A549 (cell line): Measurements from ENCODE around the gene CUX1. TPM values are rescaled to one million over a fixed set of nuclear protein-coding genes. Genes with fewer than 3 reads are reported as not detected.

Experiments used
- ATAC-seq, 2 experiments: fragments of 200-7000 bp in 1 of 2; fragments of >200 bp in 1 of 2; cut with Nextera tagmentation in 1 of 2; cut with Tn5 transposase in 1 of 2; 3 replicates each; pipeline versions ENCODE4 v1.8.0 to v1.9.1; 2018 to 2020; ENCODE audit warnings: mild to moderate bottlenecking in 1 of 2, moderate library complexity in 1 of 2
- CTCF ChIA-PET: fragments of 300-600 bp; sonication (Branson Sonifier 250); formaldehyde crosslinking; extraction: SDS; loops from one replicate; lab custom pipeline; 2021; ENCODE audit warnings: antibody characterized with exemption, inconsistent platforms; lab: Yijun Ruan, JAX
- POLR2A ChIA-PET: fragments of 350-600 bp; formaldehyde crosslinking; extraction: SDS; loops from one replicate; lab custom pipeline; 2021; ENCODE audit warnings: antibody characterized with exemption, inconsistent platforms; lab: Yijun Ruan, JAX
- DNase-seq, 2 experiments: peaks; one replicate each; pipeline versions ENCODE4 v3.0.0 to v3.0.0-alpha.2; 2011 to 2016; ENCODE audit warnings: low read depth in 1 of 2, low spot score in 1 of 2
- FAIRE-seq: peaks from 2 replicates; lab custom pipeline; 2011; peaks lifted over from hg19 to GRCh38; lab: Jason Lieb, UNC
- H3K27ac ChIP-seq, 2 experiments: fragments of >200 bp; sonication (Bioruptor Twin); formaldehyde crosslinking; 3 replicates each; pipeline ENCODE4 v1.5.1; 2016 to 2017
- H3K4me1 ChIP-seq: fragments of >200 bp; sonication (Bioruptor Twin); formaldehyde crosslinking; 3 replicates; pipeline ENCODE4 v1.6.1; 2016
- H3K4me2 ChIP-seq: fragments of >200 bp; sonication (Bioruptor Twin); formaldehyde crosslinking; 3 replicates; pipeline ENCODE4 v1.6.1; 2016
- H3K4me3 ChIP-seq: fragments of >200 bp; sonication (Bioruptor Twin); formaldehyde crosslinking; 3 replicates; pipeline ENCODE4 v1.5.1; 2016
- H3K9me3 ChIP-seq: fragments of >200 bp; sonication (Bioruptor Twin); formaldehyde crosslinking; 3 replicates; pipeline ENCODE4 v1.6.1; 2016
- BCL3 ChIP-seq: fragments of >200 bp; sonication (Bioruptor Twin); formaldehyde crosslinking; IDR thresholded peaks from 3 replicates; pipeline ENCODE4 v1.6.1; 2016
- BHLHE40 ChIP-seq: IDR thresholded peaks from 2 replicates; pipeline ENCODE4 v1.6.1; 2012; ENCODE audit warnings: low read depth, low read length, inconsistent platforms
- CBX8 ChIP-seq: fragments of 200-600 bp; sonication (generic); IDR thresholded peaks from 2 replicates; pipeline ENCODE4 v1.6.1; 2016
- CEBPB ChIP-seq, 2 experiments: fragments of >200 bp in 1 of 2; sonication (Bioruptor Twin) in 1 of 2; formaldehyde crosslinking in 1 of 2; IDR thresholded peaks; 2 replicates each; pipeline ENCODE4 v1.6.1; 2012 to 2016
- CHD2 ChIP-seq: fragments of 150-350 bp; IDR thresholded peaks from 2 replicates; pipeline ENCODE4 v1.6.1; 2014; ENCODE audit warnings: low read length; ENCODE audit not compliant: partially characterized antibody
- CHD4 ChIP-seq: fragments of 200-600 bp; sonication (generic); IDR thresholded peaks from 2 replicates; pipeline ENCODE4 v1.6.1; 2016; ENCODE audit warnings: antibody characterized with exemption, mild to moderate bottlenecking, borderline replicate concordance
- EHMT2 ChIP-seq: fragments of 200-600 bp; sonication (generic); IDR thresholded peaks from 2 replicates; pipeline ENCODE4 v1.6.1; 2016; ENCODE audit warnings: antibody characterized with exemption, low read depth, mild to moderate bottlenecking, moderate library complexity
- EP300 ChIP-seq, 2 experiments: fragments of >200 bp; sonication (Bioruptor Twin); formaldehyde crosslinking; IDR thresholded peaks; 2 replicates in 1 of 2; 3 replicates in 1 of 2; pipeline ENCODE4 v1.6.1; 2016 to 2017
- FOSB ChIP-seq: fragments of 250-450 bp; sonication (Bioruptor Pico); IDR thresholded peaks from 2 replicates; pipeline ENCODE4 v1.5.0; 2020; ENCODE audit warnings: mild to moderate bottlenecking, moderate library complexity
- FOSL2 ChIP-seq, 2 experiments: fragments of 450-650 bp in 1 of 2; fragments of >200 bp in 1 of 2; sonication (Bioruptor Twin) in 1 of 2; formaldehyde crosslinking; IDR thresholded peaks; 2 replicates each; pipeline versions ENCODE4 v1.5.0 to v1.6.1; 2016 to 2020; ENCODE audit warnings: mild to moderate bottlenecking in 1 of 2, moderate library complexity in 1 of 2
- FOXS1 ChIP-seq: fragments of 250-450 bp; sonication (Bioruptor Pico); IDR thresholded peaks from 2 replicates; pipeline ENCODE4 v1.5.0; 2020; ENCODE audit warnings: mild to moderate bottlenecking, moderate library complexity
- GATA3 ChIP-seq: IDR thresholded peaks from 2 replicates; pipeline ENCODE4 v1.6.1; 2012; ENCODE audit warnings: borderline replicate concordance
- HEYL ChIP-seq: fragments of 250-450 bp; sonication (Bioruptor Pico); IDR thresholded peaks from 2 replicates; pipeline ENCODE4 v1.8.0; 2021; ENCODE audit warnings: mild to moderate bottlenecking, moderate library complexity
- HOXB5 ChIP-seq: fragments of 250-450 bp; sonication (Bioruptor Pico); IDR thresholded peaks from 2 replicates; pipeline ENCODE4 v1.5.0; 2020; ENCODE audit warnings: mild to moderate bottlenecking, moderate library complexity
- KDM1A ChIP-seq: fragments of 200-600 bp; sonication (generic); IDR thresholded peaks from 2 replicates; pipeline ENCODE4 v1.6.1; 2016; ENCODE audit warnings: low read depth, mild to moderate bottlenecking
- KDM5A ChIP-seq: fragments of 200-600 bp; sonication (generic); IDR thresholded peaks from 2 replicates; pipeline ENCODE4 v1.6.1; 2016; ENCODE audit warnings: antibody characterized with exemption, mild to moderate bottlenecking
- NR3C1 ChIP-seq: fragments of >200 bp; sonication (Bioruptor Twin); formaldehyde crosslinking; IDR thresholded peaks from 3 replicates; pipeline ENCODE4 v1.6.1; 2017
- PHF8 ChIP-seq: fragments of 200-600 bp; sonication (generic); IDR thresholded peaks from 2 replicates; pipeline ENCODE4 v1.6.1; 2016; ENCODE audit warnings: low read depth, mild to moderate bottlenecking, antibody characterized with exemption, moderate library complexity, borderline replicate concordance
- POLR2AphosphoS2 ChIP-seq: conservative IDR thresholded peaks from 2 replicates; pipeline ENCODE4 v1.6.1; 2012; ENCODE audit warnings: low read length, improper control_type of control experiment, inconsistent platforms
- RCOR1 ChIP-seq: fragments of 150-350 bp; IDR thresholded peaks from 2 replicates; pipeline ENCODE4 v1.6.1; 2014; ENCODE audit warnings: antibody characterized with exemption, low read length, low read depth
- RFX5 ChIP-seq: fragments of 450-650 bp; IDR thresholded peaks from 2 replicates; pipeline ENCODE4 v1.7.1; 2014; ENCODE audit warnings: antibody characterized with exemption, mild to moderate bottlenecking, moderate library complexity
- ZFP36 ChIP-seq: fragments of 450-650 bp; IDR thresholded peaks from 2 replicates; pipeline ENCODE4 v1.6.1; 2014; ENCODE audit warnings: borderline replicate concordance; ENCODE audit not compliant: partially characterized antibody
- ZSCAN20 ChIP-seq: fragments of 250-450 bp; sonication (Bioruptor Pico); IDR thresholded peaks from 2 replicates; pipeline ENCODE4 v1.8.0; 2022; ENCODE audit warnings: mild to moderate bottlenecking, moderate library complexity
- WGBS: methylation state at CpG from one replicate; pipeline ENCODE4 v1.1.6; 2017; ENCODE audit errors: missing lambda C conversion rate; 5-methylcytosine and 5-hydroxymethylcytosine counted together
- polyA plus RNA-seq, 4 experiments: library from polyadenylated mRNA; depleted of rRNA in 3 of 4; stranded (reverse); fragments of >200 nt; fragmentation: RNase III in 1 of 4; extraction: RNeasy Plus Mini Kit Qiagen cat#74134 plus additional on column Dnase treatment in 1 of 4; gene quantifications; 2 replicates in 3 of 4; 3 replicates in 1 of 4; pipeline ENCODE4 v1.2.3, GENCODE V29; 2011 to 2017
- TF ChIP-seq, protein P1 (sequence below): fragments of >200 bp; sonication (Bioruptor Twin); formaldehyde crosslinking; IDR thresholded peaks from 3 replicates; pipeline ENCODE4 v1.5.1; 2016
- TF ChIP-seq, protein P2 (sequence below): fragments of >200 bp; sonication (Bioruptor Twin); formaldehyde crosslinking; IDR thresholded peaks from 2 replicates; pipeline ENCODE4 v1.6.1; 2016
- TF ChIP-seq, protein P3 (sequence below): fragments of 150-350 bp; IDR thresholded peaks from 2 replicates; pipeline ENCODE4 v1.6.1; 2014; ENCODE audit warnings: low read depth, mild to moderate bottlenecking, low read length
- TF ChIP-seq, protein P4 (sequence below): IDR thresholded peaks from 2 replicates; pipeline ENCODE4 v1.6.1; 2012

CUX1 gene
- polyA plus RNA-seq, 2 of the 4 experiments (the other 2 are of a cell fraction) = 32.7 to 33.4 TPM

DNA sequence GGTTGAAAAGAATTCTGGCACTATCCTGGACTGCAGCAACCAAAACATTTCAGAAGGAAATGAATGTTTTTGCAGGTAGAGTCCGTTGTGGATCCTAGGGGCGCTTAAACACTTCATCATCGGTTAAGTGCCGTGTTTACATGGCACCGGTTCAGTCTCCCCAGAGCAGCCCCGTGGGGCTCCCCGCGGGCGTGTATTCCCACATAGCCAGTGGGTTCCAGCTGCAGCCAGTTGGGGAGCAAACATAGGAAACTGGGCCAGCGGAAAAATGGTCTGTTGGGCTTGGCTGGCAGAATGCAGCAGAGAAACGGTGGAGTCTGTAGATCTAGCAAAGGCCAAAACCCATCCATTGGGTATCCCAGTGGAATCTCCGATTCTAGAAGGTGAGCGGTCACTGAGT is 356.2 kb downstream of the CUX1 start:
- DNase-seq = no peak
- WGBS = 95% methylated on average over 13 of the region's 13 CpGs
- no peak for ATAC-seq
- Histone ChIP-seq H3K27ac (no peak overlapping the region), H3K4me1 (peaks cover 7% of the 10 kb centered on the region; the same call in 2 of the 3 replicates), H3K4me2 (no peak overlapping the region), H3K9me3 (no peaks in the 10 kb centered on the region), H3K4me3 (no peak overlapping the region)
- ChIA-PET POLR2A (no interaction called here), CTCF (interaction anchor here (1.6 kb wide), 1 partner anchor 10 kb away, joined by 3 read pairs; no protein-coding TSS in a partner anchor)
- FAIRE-seq = no peak
- TF ChIP-seq, protein P1, sequence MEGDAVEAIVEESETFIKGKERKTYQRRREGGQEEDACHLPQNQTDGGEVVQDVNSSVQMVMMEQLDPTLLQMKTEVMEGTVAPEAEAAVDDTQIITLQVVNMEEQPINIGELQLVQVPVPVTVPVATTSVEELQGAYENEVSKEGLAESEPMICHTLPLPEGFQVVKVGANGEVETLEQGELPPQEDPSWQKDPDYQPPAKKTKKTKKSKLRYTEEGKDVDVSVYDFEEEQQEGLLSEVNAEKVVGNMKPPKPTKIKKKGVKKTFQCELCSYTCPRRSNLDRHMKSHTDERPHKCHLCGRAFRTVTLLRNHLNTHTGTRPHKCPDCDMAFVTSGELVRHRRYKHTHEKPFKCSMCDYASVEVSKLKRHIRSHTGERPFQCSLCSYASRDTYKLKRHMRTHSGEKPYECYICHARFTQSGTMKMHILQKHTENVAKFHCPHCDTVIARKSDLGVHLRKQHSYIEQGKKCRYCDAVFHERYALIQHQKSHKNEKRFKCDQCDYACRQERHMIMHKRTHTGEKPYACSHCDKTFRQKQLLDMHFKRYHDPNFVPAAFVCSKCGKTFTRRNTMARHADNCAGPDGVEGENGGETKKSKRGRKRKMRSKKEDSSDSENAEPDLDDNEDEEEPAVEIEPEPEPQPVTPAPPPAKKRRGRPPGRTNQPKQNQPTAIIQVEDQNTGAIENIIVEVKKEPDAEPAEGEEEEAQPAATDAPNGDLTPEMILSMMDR = no peak
- TF ChIP-seq, protein P2, sequence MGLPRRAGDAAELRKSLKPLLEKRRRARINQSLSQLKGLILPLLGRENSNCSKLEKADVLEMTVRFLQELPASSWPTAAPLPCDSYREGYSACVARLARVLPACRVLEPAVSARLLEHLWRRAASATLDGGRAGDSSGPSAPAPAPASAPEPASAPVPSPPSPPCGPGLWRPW = no peak
- TF ChIP-seq POLR2AphosphoS2 = no peak
- no peak for TF ChIP-seq CHD4
- TF ChIP-seq, protein P3, sequence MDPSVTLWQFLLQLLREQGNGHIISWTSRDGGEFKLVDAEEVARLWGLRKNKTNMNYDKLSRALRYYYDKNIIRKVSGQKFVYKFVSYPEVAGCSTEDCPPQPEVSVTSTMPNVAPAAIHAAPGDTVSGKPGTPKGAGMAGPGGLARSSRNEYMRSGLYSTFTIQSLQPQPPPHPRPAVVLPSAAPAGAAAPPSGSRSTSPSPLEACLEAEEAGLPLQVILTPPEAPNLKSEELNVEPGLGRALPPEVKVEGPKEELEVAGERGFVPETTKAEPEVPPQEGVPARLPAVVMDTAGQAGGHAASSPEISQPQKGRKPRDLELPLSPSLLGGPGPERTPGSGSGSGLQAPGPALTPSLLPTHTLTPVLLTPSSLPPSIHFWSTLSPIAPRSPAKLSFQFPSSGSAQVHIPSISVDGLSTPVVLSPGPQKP = no peak
- TF ChIP-seq ZSCAN20 (CRISPR knock-in tag) = no peak
- TF ChIP-seq CHD2 = no peak
- TF ChIP-seq EHMT2 = no peak
- no peak for TF ChIP-seq CEBPB (IDR thresholded peaks at IDR 0.05)
- TF ChIP-seq CBX8 = no peak
- TF ChIP-seq ZFP36 = no peak
- no peak for TF ChIP-seq HOXB5
- TF ChIP-seq KDM5A = no peak
- no peak for TF ChIP-seq GATA3
- TF ChIP-seq BHLHE40 = no peak

DNA sequence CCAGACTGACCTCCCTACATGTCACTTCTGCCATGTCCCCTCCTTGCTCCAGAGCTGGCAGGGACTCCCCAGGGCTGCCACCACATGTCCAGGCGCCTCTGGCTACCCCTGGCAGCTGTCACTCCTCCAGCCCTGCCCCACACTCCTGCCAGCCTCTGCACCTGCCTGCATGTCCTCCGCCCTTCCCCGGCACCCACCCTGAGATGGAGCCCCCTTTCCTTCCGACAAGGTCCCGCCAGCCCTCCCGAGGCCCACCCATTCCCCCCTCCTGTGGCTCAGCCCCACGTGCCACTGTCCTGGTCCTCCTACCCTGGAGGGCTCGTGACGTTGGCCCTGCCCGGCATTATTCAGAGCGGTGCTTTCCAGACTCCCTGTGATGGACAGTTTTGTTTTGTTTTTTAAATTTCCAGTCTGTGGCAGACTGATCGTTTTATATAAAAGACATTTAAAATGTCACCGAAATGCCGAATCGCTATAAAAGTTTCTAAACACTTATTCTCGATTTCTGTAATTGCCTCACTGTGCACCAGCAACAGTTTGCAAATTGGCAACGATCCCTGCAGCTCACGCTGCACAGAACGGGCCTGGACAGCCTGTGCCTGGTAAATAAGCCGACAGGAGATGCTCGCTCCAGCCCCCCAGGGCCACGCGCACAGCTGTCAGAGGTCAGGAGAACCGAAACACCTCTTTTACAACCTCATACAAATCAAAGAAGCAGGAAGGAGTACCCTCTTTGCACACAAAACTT is 358.2 kb downstream of the CUX1 start:
- Histone ChIP-seq H3K27ac (no peak overlapping the region; a peak in 1 of 6 replicates), H3K4me2 (no peak overlapping the region), H3K9me3 (no peaks in the 10 kb centered on the region)
- POLR2A ChIA-PET = no interaction called here
- TF ChIP-seq FOSL2 (IDR thresholded peaks at IDR 0.05) = no peak
- no peak for TF ChIP-seq FOSL2 (CRISPR knock-in tag; IDR thresholded peaks at IDR 0.05)
- TF ChIP-seq PHF8 = no peak
- TF ChIP-seq RFX5 = no peak
- TF ChIP-seq FOSB (CRISPR knock-in tag) = no peak
- TF ChIP-seq EP300 (IDR thresholded peaks at IDR 0.05) = no peak
- TF ChIP-seq, all 56 proteins: peak for 0
- ATAC-seq (no peak; a peak in 1 of 6 replicates), DNase-seq (no peak), FAIRE-seq (no peak)
- no peak overlapping the region for H3K4me3 ChIP-seq
- CTCF ChIA-PET = interaction anchor here (0.7 kb wide), 1 partner anchor 120 kb away, joined by 5 read pairs; no protein-coding TSS in a partner anchor
- H3K4me1 ChIP-seq = no peaks in the 10 kb centered on the region
- 89% methylated on average over 22 of the region's 24 CpGs for WGBS

GRCh38 chr7:102178410-102178809 is 361.0 kb downstream of the CUX1 start:
- Histone ChIP-seq H3K4me3 (no peak overlapping the region), H3K9me3 (no peaks in the 10 kb centered on the region), H3K27ac (no peak overlapping the region), H3K4me1 (no peaks in the 10 kb centered on the region), H3K4me2 (no peak overlapping the region)
- FAIRE-seq (no peak), ATAC-seq (no peak), DNase-seq (no peak)
- CTCF ChIA-PET = interaction anchor here (0.6 to 0.9 kb wide), 2 partner anchors 231 to 620 kb away, joined by 3 to 4 read pairs; no protein-coding TSS in a partner anchor
- TF ChIP-seq, protein P2 = no peak
- TF ChIP-seq BCL3 (no peak), RCOR1 (no peak), NR3C1 (no peak), FOXS1 (CRISPR knock-in tag) (no peak), KDM1A (no peak), FOSL2 (IDR thresholded peaks at IDR 0.05) (no peak), FOSL2 (CRISPR knock-in tag; IDR thresholded peaks at IDR 0.05) (no peak), HEYL (no peak)
- TF ChIP-seq, protein P4, sequence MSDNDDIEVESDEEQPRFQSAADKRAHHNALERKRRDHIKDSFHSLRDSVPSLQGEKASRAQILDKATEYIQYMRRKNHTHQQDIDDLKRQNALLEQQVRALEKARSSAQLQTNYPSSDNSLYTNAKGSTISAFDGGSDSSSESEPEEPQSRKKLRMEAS = no peak
- WGBS = 93% methylated on average over 17 of the region's 18 CpGs
- POLR2A ChIA-PET = no interaction called here
